Adipocyte (in vitro differentiated cells): ENCODE measurements around the gene UGP2.

Experiments
- DNase-seq: peaks from one replicate; pipeline ENCODE4 v3.0.0-alpha.2; 2015; ENCODE audit warnings: low read depth
- H3K27me3 ChIP-seq: replicated peaks from 2 replicates; pipeline ENCODE4 v1.7.0; 2013; ENCODE audit warnings: mild to moderate bottlenecking, low read length, moderate library complexity; ENCODE audit not compliant: control insufficient read depth, insufficient read depth
- H3K36me3 ChIP-seq: 2 replicates; pipeline ENCODE4 v1.7.0; 2013; ENCODE audit warnings: low read length, mild to moderate bottlenecking, moderate library complexity; ENCODE audit not compliant: control insufficient read depth, insufficient read depth, severe bottlenecking
- H3K4me1 ChIP-seq: 2 replicates; pipeline ENCODE4 v1.7.0; 2013; ENCODE audit warnings: mild to moderate bottlenecking, low read length, moderate library complexity; ENCODE audit not compliant: control insufficient read depth, insufficient read depth
- H3K4me3 ChIP-seq: 2 replicates; pipeline ENCODE4 v1.7.0; 2013; ENCODE audit warnings: mild to moderate bottlenecking, low read length, moderate library complexity
- H3K9ac ChIP-seq: 2 replicates; pipeline ENCODE4 v1.7.0; 2013; ENCODE audit warnings: mild to moderate bottlenecking, low read length, moderate library complexity
- H3K9me3 ChIP-seq: 2 replicates; pipeline ENCODE4 v1.7.0; 2013; ENCODE audit warnings: mild to moderate bottlenecking, low read length, moderate library complexity; ENCODE audit not compliant: control insufficient read depth

The UGP2 gene

DNA sequence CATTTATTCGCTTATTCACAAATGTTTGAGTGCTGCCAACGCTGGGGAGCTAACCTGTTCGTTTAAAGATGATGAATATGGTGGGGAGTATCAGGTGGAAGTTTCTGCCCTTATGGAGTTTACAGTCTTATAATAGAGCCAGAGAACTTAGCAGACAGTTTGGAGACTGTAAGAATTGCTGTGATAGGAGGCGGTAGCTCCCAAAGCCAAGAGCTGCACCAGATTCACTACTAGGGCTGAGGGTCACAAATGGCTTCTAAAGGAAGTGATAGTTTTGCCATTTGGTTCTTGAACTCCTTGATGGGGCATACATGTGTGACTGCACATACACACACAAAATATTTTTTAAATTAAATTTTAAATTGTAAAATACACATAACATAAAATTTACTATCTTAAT, 29.0 kb downstream of the UGP2 start:
- Histone ChIP-seq H3K9ac (no peak overlapping the region), H3K4me1 (peaks cover 47% of the 10 kb centered on the region), H3K9me3 (peaks cover 5% of the 10 kb centered on the region), H3K4me3 (no peak overlapping the region), H3K27me3 (no peaks in the 10 kb centered on the region), H3K36me3 (peaks cover 49% of the 10 kb centered on the region)
- DNase-seq, result no peak

GRCh38 chr2:63871864-63872263, 30.2 kb downstream of the UGP2 start:
- H3K36me3 ChIP-seq, result peaks cover 48% of the 10 kb centered on the region

GRCh38 chr2:63872571-63873328, 31.1 kb downstream of the UGP2 start:
- Histone ChIP-seq H3K27me3 (no peaks in the 10 kb centered on the region), H3K4me3 (no peak overlapping the region), H3K9ac (no peak overlapping the region), H3K9me3 (peaks cover 5% of the 10 kb centered on the region), H3K36me3 (peaks cover 47% of the 10 kb centered on the region), H3K4me1 (peaks cover 56% of the 10 kb centered on the region)
- DNase-seq, result peak; percentile 57

More at GRCh38 chr2:63871864-63872263, 30.2 kb downstream of the UGP2 start:
- Histone ChIP-seq H3K4me3 (no peak overlapping the region), H3K27me3 (no peaks in the 10 kb centered on the region), H3K9me3 (peaks cover 5% of the 10 kb centered on the region), H3K4me1 (peaks cover 56% of the 10 kb centered on the region), H3K9ac (no peak overlapping the region)
- peak; percentile 48 for DNase-seq

GRCh38 chr2:63874204-63875130, 32.8 kb downstream of the UGP2 start:
- DNase-seq, result no peak
- Histone ChIP-seq H3K4me1 (peaks cover 56% of the 10 kb centered on the region), H3K9me3 (peaks cover 5% of the 10 kb centered on the region), H3K4me3 (peak overlapping the region; percentile 46), H3K9ac (peak overlapping the region; percentile 30), H3K27me3 (no peaks in the 10 kb centered on the region), H3K36me3 (peaks cover 51% of the 10 kb centered on the region)

DNA sequence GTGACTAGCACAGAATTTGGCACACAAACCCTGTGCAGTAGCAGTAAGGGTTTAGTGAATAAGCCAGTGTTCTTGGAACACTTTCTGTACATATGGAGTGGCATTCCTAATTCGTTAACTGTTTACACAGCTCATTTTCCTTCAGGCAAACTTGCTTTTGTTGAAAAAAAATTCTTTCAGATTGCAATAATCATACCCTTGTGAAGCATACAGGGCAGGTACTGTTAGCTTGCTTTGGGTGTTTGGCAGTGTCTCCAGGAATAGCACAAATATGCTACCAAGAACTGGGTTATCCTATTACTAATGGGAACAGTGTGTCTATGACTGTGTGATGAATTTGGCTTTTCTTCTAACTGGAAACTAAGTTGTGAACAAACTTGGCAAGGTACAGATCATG, 33.4 kb downstream of the UGP2 start:
- no peaks in the 10 kb centered on the region for H3K27me3 ChIP-seq
- H3K4me3 ChIP-seq, result peak overlapping the region; percentile 46
- peak; percentile 58 for DNase-seq
- peak overlapping the region; percentile 71 for H3K9ac ChIP-seq
- peaks cover 51% of the 10 kb centered on the region for H3K36me3 ChIP-seq
- H3K4me1 ChIP-seq, result peaks cover 56% of the 10 kb centered on the region
- peaks cover 5% of the 10 kb centered on the region for H3K9me3 ChIP-seq

DNA sequence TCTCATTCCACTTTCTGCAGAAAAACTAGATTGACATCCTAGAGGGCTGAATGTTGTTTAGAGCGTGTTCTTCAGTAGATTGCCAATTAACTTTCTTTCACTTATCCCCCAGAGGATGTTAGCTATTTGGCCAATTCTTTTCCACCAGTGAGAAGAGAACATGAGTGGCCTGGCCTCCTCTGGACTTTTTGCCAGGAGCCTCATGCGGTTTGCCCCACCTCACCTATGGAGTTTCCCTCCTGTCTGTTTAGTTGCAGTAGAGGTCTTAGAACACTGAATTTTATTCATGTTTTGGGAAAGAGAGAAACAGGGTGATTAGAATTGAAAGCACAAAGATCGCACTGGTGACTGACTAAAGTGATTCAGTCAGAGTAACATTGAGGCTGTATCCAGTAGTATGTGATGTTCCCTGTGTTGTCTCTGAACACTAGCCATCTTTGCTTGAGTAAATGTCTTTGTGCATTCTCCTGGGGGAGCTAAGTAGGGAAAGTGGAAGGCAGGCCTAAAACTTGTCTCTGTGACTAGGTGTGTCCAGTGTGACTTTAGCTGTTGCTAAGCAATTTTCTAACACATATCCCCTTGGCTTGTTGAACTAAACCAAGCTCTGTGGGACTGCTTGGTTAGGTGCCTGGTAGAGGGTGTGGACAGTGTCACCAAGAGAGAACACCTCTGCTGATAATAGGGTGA, 34.0 kb downstream of the UGP2 start:
- Histone ChIP-seq H3K36me3 (peaks cover 57% of the 10 kb centered on the region), H3K4me1 (peaks cover 51% of the 10 kb centered on the region), H3K4me3 (peak overlapping the region; percentile 46), H3K27me3 (no peaks in the 10 kb centered on the region), H3K9ac (peak overlapping the region; percentile 71), H3K9me3 (peaks cover 5% of the 10 kb centered on the region)
- no peak for DNase-seq

DNA sequence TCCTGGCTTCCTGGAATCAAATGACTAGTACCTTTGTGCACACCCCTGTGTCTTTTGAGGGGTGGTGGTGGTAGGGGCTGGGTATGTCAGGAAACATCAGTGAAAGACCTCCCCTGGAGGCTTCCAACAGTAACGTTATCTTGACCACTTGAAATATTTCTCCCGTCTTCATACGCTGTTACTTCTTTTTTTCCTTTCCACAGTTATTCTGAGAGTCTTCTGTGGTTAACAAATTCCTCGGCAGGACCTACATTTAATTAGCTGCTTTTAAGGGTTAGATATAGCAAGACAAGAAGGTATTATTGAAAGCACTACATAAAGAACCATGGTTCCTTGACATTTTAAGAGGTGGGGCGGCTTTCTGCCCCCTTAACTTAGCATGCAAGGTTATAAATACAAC, 34.6 kb downstream of the UGP2 start:
- Histone ChIP-seq H3K4me3 (peak overlapping the region; percentile 46), H3K9ac (peak overlapping the region; percentile 71), H3K36me3 (peaks cover 63% of the 10 kb centered on the region), H3K27me3 (no peaks in the 10 kb centered on the region), H3K4me1 (peaks cover 47% of the 10 kb centered on the region), H3K9me3 (peaks cover 5% of the 10 kb centered on the region)
- DNase-seq, result no peak

DNA sequence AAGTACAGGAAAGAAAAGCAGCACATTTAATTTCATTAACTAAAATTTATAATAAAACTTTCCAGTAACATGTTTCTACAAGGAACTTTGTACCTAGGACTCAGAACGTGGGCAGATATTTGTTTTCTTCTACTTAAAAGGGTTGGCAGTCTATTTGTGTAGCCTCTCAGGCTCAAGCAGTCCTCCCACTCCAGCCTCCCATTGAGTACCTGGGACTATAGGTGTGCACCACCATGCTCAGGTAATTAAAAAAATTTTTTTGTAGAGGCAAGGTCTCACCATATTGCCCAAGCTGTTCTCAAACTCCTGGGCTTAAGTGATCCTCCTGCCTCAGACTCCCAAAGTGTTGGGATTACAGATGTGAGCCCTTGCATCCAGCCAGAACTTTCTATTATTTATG, 36.8 kb downstream of the UGP2 start:
- H3K9me3 ChIP-seq, result peaks cover 5% of the 10 kb centered on the region
- no peak for DNase-seq
- H3K9ac ChIP-seq, result no peak overlapping the region
- peaks cover 28% of the 10 kb centered on the region for H3K4me1 ChIP-seq
- H3K4me3 ChIP-seq, result no peak overlapping the region
- peaks cover 75% of the 10 kb centered on the region for H3K36me3 ChIP-seq
- H3K27me3 ChIP-seq, result no peaks in the 10 kb centered on the region

DNA sequence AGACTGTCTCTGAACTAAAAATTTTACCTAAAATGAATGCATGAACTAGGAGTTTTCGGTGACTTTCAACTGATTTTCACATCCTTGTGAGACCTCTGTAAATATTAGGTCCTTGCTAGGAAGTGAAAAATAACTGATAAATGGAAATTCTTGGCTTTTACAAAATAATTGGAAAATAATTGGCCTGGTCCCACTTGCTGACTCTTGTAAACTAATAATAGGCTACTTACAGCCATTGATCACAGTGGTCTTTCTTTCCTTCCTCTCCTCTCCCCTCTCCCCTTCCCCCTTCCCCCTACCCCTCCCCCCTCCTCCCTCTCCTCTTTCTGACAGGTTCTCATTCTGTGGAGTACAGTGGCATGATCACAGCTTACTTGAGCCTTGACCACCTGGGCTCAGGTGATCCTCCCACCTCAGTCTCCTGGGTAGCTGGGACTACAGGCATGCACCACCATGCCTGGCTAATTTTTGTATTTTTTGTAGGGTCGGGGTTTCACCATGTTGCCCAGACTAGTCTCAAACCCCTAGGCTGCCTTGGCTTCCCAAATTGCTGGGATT, 38.3 kb downstream of the UGP2 start:
- H3K36me3 ChIP-seq, result peaks cover 77% of the 10 kb centered on the region
- H3K4me3 ChIP-seq, result no peak overlapping the region
- no peak overlapping the region for H3K9ac ChIP-seq
- H3K4me1 ChIP-seq, result peaks cover 17% of the 10 kb centered on the region
- no peaks in the 10 kb centered on the region for H3K27me3 ChIP-seq
- no peaks in the 10 kb centered on the region for H3K9me3 ChIP-seq
- DNase-seq, result no peak

DNA sequence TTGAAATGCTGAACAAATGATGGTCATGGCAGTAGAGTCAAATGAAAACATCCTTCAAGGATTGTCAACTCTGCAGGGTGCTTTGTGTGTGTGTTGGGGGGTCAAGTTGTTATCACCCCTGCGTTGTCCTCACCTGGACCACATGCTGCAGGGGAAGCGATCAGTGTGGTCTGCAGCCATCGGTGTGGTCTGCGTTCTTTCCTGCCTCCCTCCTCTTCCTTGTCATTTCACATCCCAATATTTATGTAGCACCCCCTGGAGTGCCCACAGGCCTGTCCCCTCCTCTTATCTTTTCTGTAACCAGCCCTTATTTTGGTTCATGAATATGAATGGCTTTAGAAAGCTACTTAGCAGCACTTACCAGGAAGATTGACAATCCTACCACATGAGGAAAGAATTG, 38.9 kb downstream of the UGP2 start:
- Histone ChIP-seq H3K27me3 (no peaks in the 10 kb centered on the region), H3K4me3 (no peak overlapping the region), H3K9ac (no peak overlapping the region), H3K36me3 (peaks cover 84% of the 10 kb centered on the region), H3K9me3 (no peaks in the 10 kb centered on the region), H3K4me1 (peaks cover 10% of the 10 kb centered on the region)
- DNase-seq, result no peak

DNA sequence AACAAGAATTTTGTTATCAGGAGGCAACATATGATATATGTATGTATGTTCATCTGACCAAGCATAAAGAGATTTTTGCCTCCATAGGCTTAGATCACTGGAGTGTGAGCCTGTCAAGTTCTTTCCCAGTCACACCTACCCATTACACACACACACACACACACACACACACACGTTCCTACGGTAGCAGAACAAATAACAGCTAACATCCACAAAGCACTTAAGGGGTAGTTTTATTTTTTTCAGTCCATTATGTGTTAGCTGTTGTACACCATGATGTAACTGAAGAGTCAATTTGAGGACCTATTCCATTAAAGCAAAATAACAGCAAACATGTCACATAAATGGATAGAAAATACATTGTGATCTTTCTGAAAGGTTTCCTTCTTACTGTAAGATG, 39.5 kb downstream of the UGP2 start:
- no peak for DNase-seq
- no peaks in the 10 kb centered on the region for H3K27me3 ChIP-seq
- H3K9me3 ChIP-seq, result no peaks in the 10 kb centered on the region
- no peak overlapping the region for H3K4me3 ChIP-seq
- H3K36me3 ChIP-seq, result peaks cover 90% of the 10 kb centered on the region
- no peak overlapping the region for H3K9ac ChIP-seq
- peaks cover 4% of the 10 kb centered on the region for H3K4me1 ChIP-seq
